ENCODE results near the gene RNFT2.
"Not testable (repeated sequence)": the region's sequence is repeated elsewhere in the genome, so short reads cannot be mapped to it uniquely, and the experiment has no call there.

Gene RNFT2

GRCh38 chr12:116745554-116745953 is 7.4 kb downstream of the RNFT2 start:
- no peak for DNase-seq

- no peak for DNase-seq
Measured at GRCh38 chr12:116749884-116750283, 11.8 kb downstream of the RNFT2 start.

GRCh38 chr12:116750298-116750697 is 12.2 kb downstream of the RNFT2 start:
- no peak for DNase-seq

GRCh38 chr12:116754097-116754496 is 16.0 kb downstream of the RNFT2 start:
- not testable (repeated sequence) for DNase-seq

GRCh38 chr12:116754783-116755182 is 16.7 kb downstream of the RNFT2 start:
- not testable (repeated sequence) for DNase-seq

- DNase-seq: no peak
Measured at GRCh38 chr12:116759783-116760621, 21.9 kb downstream of the RNFT2 start.

- DNase-seq: no peak
Measured at GRCh38 chr12:116760622-116761020, 22.5 kb downstream of the RNFT2 start.

GRCh38 chr12:116761499-116761898 is 23.4 kb downstream of the RNFT2 start:
- DNase-seq: no peak

GRCh38 chr12:116765271-116765670 is 27.2 kb downstream of the RNFT2 start:
- no peak for DNase-seq

- DNase-seq: no peak
Measured at GRCh38 chr12:116766285-116766684, 28.2 kb downstream of the RNFT2 start.

GRCh38 chr12:116766746-116767145 is 28.6 kb downstream of the RNFT2 start:
- DNase-seq: no peak

GRCh38 chr12:116771651-116772050 is 33.5 kb downstream of the RNFT2 start:
- DNase-seq: no peak

- no peak for DNase-seq
Measured at GRCh38 chr12:116773276-116773731, 35.2 kb downstream of the RNFT2 start.

GRCh38 chr12:116774020-116774419 is 35.9 kb downstream of the RNFT2 start:
- DNase-seq: no peak

- no peak for DNase-seq
Measured at GRCh38 chr12:116777245-116777644, 39.1 kb downstream of the RNFT2 start.

GRCh38 chr12:116779597-116779996 is 41.5 kb downstream of the RNFT2 start:
- DNase-seq: no peak

GRCh38 chr12:116780942-116781341 is 42.8 kb downstream of the RNFT2 start:
- no peak for DNase-seq

- no peak for DNase-seq
Measured at GRCh38 chr12:116783525-116784237, 45.6 kb downstream of the RNFT2 start.

- no peak for DNase-seq
Measured at GRCh38 chr12:116784238-116784612, 46.1 kb downstream of the RNFT2 start.

GRCh38 chr12:116789562-116789961 is 51.4 kb downstream of the RNFT2 start:
- not testable (repeated sequence) for DNase-seq

GRCh38 chr12:116790066-116790465 is 52.0 kb downstream of the RNFT2 start:
- DNase-seq: no peak

GRCh38 chr12:116792403-116792802 is 54.3 kb downstream of the RNFT2 start:
- DNase-seq: no peak

- DNase-seq: no peak
Measured at GRCh38 chr12:116794725-116795124, 56.6 kb downstream of the RNFT2 start.

- no peak for DNase-seq
Measured at GRCh38 chr12:116797885-116798284, 59.8 kb downstream of the RNFT2 start.

Data from amniotic stem cell (primary cell).